Esophagus squamous epithelium (tissue), 4 donors: ENCODE measurements around the gene SPOCK1.

ENCODE experiments used
- CTCF ChIP-seq, 6 experiments: fragments of 450-650 bp in 4 of 6; fragments of 200-600 bp in 2 of 6; sonication (generic) in 2 of 6; IDR thresholded peaks; one replicate each; pipeline ENCODE4 v1.5.1; 2016 to 2019; ENCODE audit warnings: antibody characterized with exemption in 6 of 6, mild to moderate bottlenecking in 4 of 6, moderate library complexity in 4 of 6
- POLR2A ChIP-seq, 4 donors: fragments of 450-650 bp; IDR thresholded peaks; one replicate each; pipeline ENCODE4 v1.6.1; 2017; ENCODE audit warnings: antibody characterized with exemption in 4 of 4, mild to moderate bottlenecking in 4 of 4, moderate library complexity in 3 of 4

- no peak for TF ChIP-seq CTCF (IDR thresholded peaks at IDR 0.05)
- no peak for TF ChIP-seq POLR2A (IDR thresholded peaks at IDR 0.05)
These were observed 139.2 kb downstream of the SPOCK1 start for GRCh38 chr5:137359941-137360340.
